HEK293 (cell line): ENCODE results near the gene MTURN.

Experiments used
- CTCF ChIA-PET: fragments of 350-600 bp; formaldehyde crosslinking; extraction: SDS; loops from one replicate; lab custom pipeline; 2021; ENCODE audit warnings: antibody characterized with exemption; lab: Yijun Ruan, JAX
- POLR2A ChIA-PET: fragments of 300-600 bp; formaldehyde crosslinking; extraction: SDS; loops from one replicate; lab custom pipeline; 2020; ENCODE audit warnings: antibody characterized with exemption, inconsistent platforms; lab: Yijun Ruan, JAX
- H3K27ac ChIP-seq: fragments of 200-500 bp; sonication (Bioruptor generic); 2 replicates; pipeline ENCODE4 v1.5.1; 2014; ENCODE audit warnings: low read depth, low read length, control low read depth, inconsistent platforms; ENCODE audit errors: extremely low read depth
- H3K36me3 ChIP-seq, 2 experiments: fragments of 200-500 bp in 1 of 2; sonication (Bioruptor generic) in 1 of 2; 1 replicate in 1 of 2; 2 replicates in 1 of 2; pipeline ENCODE4 v1.5.1; 2014 to 2017; ENCODE audit warnings: inconsistent platforms in 2 of 2, low read length in 2 of 2; ENCODE audit not compliant: control insufficient read depth in 2 of 2, insufficient read depth in 1 of 2
- H3K4me1 ChIP-seq: fragments of 200-500 bp; sonication (Bioruptor generic); 2 replicates; pipeline ENCODE4 v1.5.1; 2014; ENCODE audit warnings: mild to moderate bottlenecking, low read length, inconsistent platforms; ENCODE audit not compliant: control insufficient read depth, insufficient read depth
- H3K4me3 ChIP-seq: 2 replicates; pipeline ENCODE4 v1.5.1; 2011; ENCODE audit warnings: low read depth, mild to moderate bottlenecking, control low read depth, low read length, moderate library complexity
- H3K9me3 ChIP-seq: fragments of 200-500 bp; sonication (Bioruptor generic); 2 replicates; pipeline ENCODE4 v1.5.1; 2014; ENCODE audit warnings: low read depth, low read length, inconsistent platforms; ENCODE audit not compliant: control insufficient read depth, insufficient read depth
- BCL11B ChIP-seq: fragments of 450-650 bp; formaldehyde crosslinking; IDR thresholded peaks from 2 replicates; pipeline ENCODE4 v1.5.1; 2016; ENCODE audit warnings: low read depth, missing biosample characterization, missing genetic modification characterization
- GLI2 ChIP-seq: fragments of 450-650 bp; formaldehyde crosslinking; IDR thresholded peaks from 2 replicates; pipeline ENCODE4; 2017; ENCODE audit warnings: missing biosample characterization, missing genetic modification characterization, low read depth, borderline replicate concordance
- GLIS1 ChIP-seq: fragments of 450-650 bp; formaldehyde crosslinking; IDR thresholded peaks from 2 replicates; pipeline ENCODE4 v1.5.1; 2016; ENCODE audit warnings: missing biosample characterization, missing genetic modification characterization
- KLF16 ChIP-seq: fragments of 450-650 bp; formaldehyde crosslinking; IDR thresholded peaks from 2 replicates; pipeline ENCODE4 v1.5.1; 2017; ENCODE audit warnings: missing biosample characterization, missing genetic modification characterization
- TCF7L2 ChIP-seq: IDR thresholded peaks from 2 replicates; pipeline ENCODE4 v1.6.1; 2011; ENCODE audit warnings: low read depth, mild to moderate bottlenecking, inconsistent platforms, low read length, moderate library complexity, borderline replicate concordance
- ZBTB17 ChIP-seq: fragments of 450-650 bp; formaldehyde crosslinking; IDR thresholded peaks from 2 replicates; pipeline ENCODE4 v1.5.1; 2016; ENCODE audit warnings: missing biosample characterization, missing genetic modification characterization
- ZIC2 ChIP-seq: fragments of 450-650 bp; formaldehyde crosslinking; IDR thresholded peaks from 2 replicates; pipeline ENCODE4 v1.5.1; 2016; ENCODE audit warnings: missing biosample characterization, missing genetic modification characterization
- ZNF138 ChIP-seq: fragments of 450-650 bp; formaldehyde crosslinking; IDR thresholded peaks from 2 replicates; pipeline ENCODE4 v1.5.1; 2016; ENCODE audit warnings: missing biosample characterization, missing genetic modification characterization, borderline replicate concordance
- ZNF146 ChIP-seq: fragments of 450-650 bp; formaldehyde crosslinking; IDR thresholded peaks from 2 replicates; pipeline ENCODE4 v1.5.1; 2016; ENCODE audit warnings: missing biosample characterization, missing genetic modification characterization
- ZNF157 ChIP-seq: fragments of 450-650 bp; formaldehyde crosslinking; IDR thresholded peaks from 2 replicates; pipeline ENCODE4 v1.5.1; 2016; ENCODE audit warnings: missing biosample characterization, missing genetic modification characterization
- ZNF2 ChIP-seq: fragments of 450-650 bp; formaldehyde crosslinking; IDR thresholded peaks from 2 replicates; pipeline ENCODE4 v1.5.1; 2016; ENCODE audit warnings: missing biosample characterization, missing genetic modification characterization
- ZNF202 ChIP-seq: fragments of 450-650 bp; formaldehyde crosslinking; IDR thresholded peaks from 2 replicates; pipeline ENCODE4 v1.5.1; 2016; ENCODE audit warnings: missing biosample characterization, missing genetic modification characterization, borderline replicate concordance
- ZNF223 ChIP-seq: fragments of 450-650 bp; formaldehyde crosslinking; IDR thresholded peaks from 2 replicates; pipeline ENCODE4 v1.5.1; 2016; ENCODE audit warnings: missing biosample characterization, missing genetic modification characterization
- ZNF239 ChIP-seq: fragments of 450-650 bp; formaldehyde crosslinking; IDR thresholded peaks from 2 replicates; pipeline ENCODE4 v1.5.1; 2016; ENCODE audit warnings: missing biosample characterization, missing genetic modification characterization
- ZNF248 ChIP-seq: fragments of 450-650 bp; formaldehyde crosslinking; IDR thresholded peaks from 2 replicates; pipeline ENCODE4 v1.5.1; 2017; ENCODE audit warnings: missing biosample characterization, missing genetic modification characterization
- ZNF302 ChIP-seq: fragments of 450-650 bp; formaldehyde crosslinking; IDR thresholded peaks from 2 replicates; pipeline ENCODE4 v1.5.1; 2016; ENCODE audit warnings: missing biosample characterization, missing genetic modification characterization, low read depth
- ZNF335 ChIP-seq: fragments of 450-650 bp; formaldehyde crosslinking; conservative IDR thresholded peaks from 2 replicates; pipeline ENCODE4 v1.5.1; 2016; ENCODE audit warnings: missing biosample characterization, missing genetic modification characterization
- ZNF341 ChIP-seq: fragments of 450-650 bp; formaldehyde crosslinking; IDR thresholded peaks from 2 replicates; pipeline ENCODE4; 2016; ENCODE audit warnings: low read depth, missing biosample characterization, missing genetic modification characterization
- ZNF350 ChIP-seq: fragments of 450-650 bp; formaldehyde crosslinking; IDR thresholded peaks from 2 replicates; pipeline ENCODE4 v1.5.0; 2017; ENCODE audit warnings: missing biosample characterization, mild to moderate bottlenecking, missing genetic modification characterization
- ZNF391 ChIP-seq: fragments of 450-650 bp; formaldehyde crosslinking; IDR thresholded peaks from 2 replicates; pipeline ENCODE4 v1.5.1; 2016; ENCODE audit warnings: low read depth, missing biosample characterization, missing genetic modification characterization, borderline replicate concordance
- ZNF423 ChIP-seq: fragments of 450-650 bp; formaldehyde crosslinking; IDR thresholded peaks from 2 replicates; pipeline ENCODE4 v1.5.1; 2016; ENCODE audit warnings: missing biosample characterization, missing genetic modification characterization
- ZNF530 ChIP-seq: fragments of 450-650 bp; formaldehyde crosslinking; IDR thresholded peaks from 2 replicates; pipeline ENCODE4 v1.5.1; 2016; ENCODE audit warnings: low read depth, missing biosample characterization, missing genetic modification characterization
- ZNF558 ChIP-seq: fragments of 450-650 bp; formaldehyde crosslinking; IDR thresholded peaks from 2 replicates; pipeline ENCODE4 v1.5.1; 2016; ENCODE audit warnings: missing biosample characterization, missing genetic modification characterization
- ZNF621 ChIP-seq: fragments of 450-650 bp; formaldehyde crosslinking; IDR thresholded peaks from 2 replicates; pipeline ENCODE4 v1.5.1; 2017; ENCODE audit warnings: missing biosample characterization, missing genetic modification characterization
- ZNF792 ChIP-seq: fragments of 450-650 bp; formaldehyde crosslinking; IDR thresholded peaks from 2 replicates; pipeline ENCODE4 v1.5.1; 2016; ENCODE audit warnings: missing biosample characterization, missing genetic modification characterization
- ZSCAN23 ChIP-seq: fragments of 450-650 bp; formaldehyde crosslinking; IDR thresholded peaks from 2 replicates; pipeline ENCODE4 v1.5.1; 2016; ENCODE audit warnings: missing biosample characterization, missing genetic modification characterization
- TF ChIP-seq, protein P1 (sequence below): fragments of 450-650 bp; formaldehyde crosslinking; IDR thresholded peaks from 2 replicates; pipeline ENCODE4 v1.5.1; 2016; ENCODE audit warnings: missing biosample characterization, missing genetic modification characterization
- TF ChIP-seq, protein P2 (sequence below): fragments of 450-650 bp; formaldehyde crosslinking; IDR thresholded peaks from 2 replicates; pipeline ENCODE4 v1.5.1; 2017; ENCODE audit warnings: missing biosample characterization, missing genetic modification characterization

The MTURN gene

DNA sequence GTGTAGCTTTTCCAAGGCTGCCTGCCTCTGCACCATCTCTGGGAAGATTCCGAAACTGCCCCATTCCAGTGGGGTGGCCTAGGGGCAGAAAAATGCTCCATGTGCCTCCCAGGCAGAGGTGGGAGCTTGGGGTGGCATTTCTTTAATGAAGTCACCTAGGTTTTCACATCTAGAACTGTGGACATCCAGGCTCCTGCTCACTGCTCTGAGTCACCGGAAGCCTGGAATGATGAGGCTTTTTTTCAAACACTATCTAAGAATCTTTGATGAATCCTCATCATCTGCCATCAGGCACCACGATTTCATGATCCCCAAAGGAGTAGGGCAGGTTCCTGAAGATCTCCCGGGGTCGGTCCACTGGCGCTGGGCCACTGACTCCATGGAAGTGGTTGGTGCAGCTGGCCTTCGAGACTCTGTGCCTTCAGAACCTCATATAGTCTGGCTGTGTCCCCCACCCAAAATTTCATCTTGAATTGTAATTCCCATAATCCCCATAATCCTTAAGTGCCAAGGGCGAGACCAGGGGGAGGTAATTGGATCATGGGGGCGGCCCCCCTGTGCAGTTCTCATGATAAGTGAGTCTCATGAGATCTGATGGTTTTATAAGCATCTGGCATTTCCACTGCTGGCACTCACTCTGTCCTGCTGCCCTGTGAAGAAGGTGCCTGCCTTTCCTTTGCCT lies 37.1 kb downstream of the MTURN start:
- no peak for TF ChIP-seq KLF16
- TF ChIP-seq ZSCAN23, result no peak
- peak; percentile 50 for TF ChIP-seq GLIS1 (tag by site-specific recombination)
- no peak for TF ChIP-seq ZBTB17
- TF ChIP-seq, all 188 proteins: peak for 1

DNA sequence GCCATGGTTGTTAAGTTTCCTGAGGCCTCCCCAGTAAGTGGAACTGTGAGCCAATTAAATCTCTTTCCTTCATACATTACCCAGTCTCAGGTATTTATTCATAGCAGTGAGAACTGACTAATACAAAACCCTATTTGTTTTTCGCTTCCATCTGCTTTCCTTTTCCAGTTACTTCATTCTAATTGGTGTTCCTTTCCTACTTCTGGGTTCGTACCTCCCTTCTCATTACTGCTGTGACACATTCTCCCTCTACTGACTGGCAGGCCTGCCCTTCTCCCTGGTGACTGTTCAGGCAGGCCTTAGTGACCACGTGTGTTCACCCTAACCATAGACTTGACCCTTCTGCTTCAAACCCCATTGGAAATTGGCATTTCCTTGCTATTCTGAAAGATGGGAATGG lies 37.7 kb downstream of the MTURN start:
- no peak for TF ChIP-seq BCL11B
- TF ChIP-seq, all 188 proteins: peak for 0
- Histone ChIP-seq H3K9me3 (no peaks in the 10 kb centered on the region), H3K36me3 (no peaks in the 10 kb centered on the region), H3K4me1 (peaks cover 10% of the 10 kb centered on the region), H3K27ac (peak overlapping the region; percentile 41; the same call in 1 of the 2 replicates), H3K4me3 (no peak overlapping the region)
- POLR2A ChIA-PET, result interaction anchor here (1.1 kb wide), 1 partner anchor 11 kb away, joined by 4 read pairs; no protein-coding TSS in a partner anchor
- CTCF ChIA-PET, result interaction anchor here (0.6 to 2.0 kb wide), 4 partner anchors 8 to 421 kb away, joined by 3 to 6 read pairs (median 4); no protein-coding TSS in a partner anchor

More for the DNA sequence above, 37.1 kb downstream of the MTURN start:
- Histone ChIP-seq H3K27ac (no peak overlapping the region; the same call in 1 of the 2 replicates), H3K36me3 (no peaks in the 10 kb centered on the region), H3K9me3 (no peaks in the 10 kb centered on the region), H3K4me1 (peaks cover 10% of the 10 kb centered on the region), H3K4me3 (no peak overlapping the region)
- POLR2A ChIA-PET, result no interaction called here
- CTCF ChIA-PET, result interaction anchor here (0.7 to 0.9 kb wide), 2 partner anchors 11 to 103 kb away, joined by 3 read pairs; no protein-coding TSS in a partner anchor

DNA sequence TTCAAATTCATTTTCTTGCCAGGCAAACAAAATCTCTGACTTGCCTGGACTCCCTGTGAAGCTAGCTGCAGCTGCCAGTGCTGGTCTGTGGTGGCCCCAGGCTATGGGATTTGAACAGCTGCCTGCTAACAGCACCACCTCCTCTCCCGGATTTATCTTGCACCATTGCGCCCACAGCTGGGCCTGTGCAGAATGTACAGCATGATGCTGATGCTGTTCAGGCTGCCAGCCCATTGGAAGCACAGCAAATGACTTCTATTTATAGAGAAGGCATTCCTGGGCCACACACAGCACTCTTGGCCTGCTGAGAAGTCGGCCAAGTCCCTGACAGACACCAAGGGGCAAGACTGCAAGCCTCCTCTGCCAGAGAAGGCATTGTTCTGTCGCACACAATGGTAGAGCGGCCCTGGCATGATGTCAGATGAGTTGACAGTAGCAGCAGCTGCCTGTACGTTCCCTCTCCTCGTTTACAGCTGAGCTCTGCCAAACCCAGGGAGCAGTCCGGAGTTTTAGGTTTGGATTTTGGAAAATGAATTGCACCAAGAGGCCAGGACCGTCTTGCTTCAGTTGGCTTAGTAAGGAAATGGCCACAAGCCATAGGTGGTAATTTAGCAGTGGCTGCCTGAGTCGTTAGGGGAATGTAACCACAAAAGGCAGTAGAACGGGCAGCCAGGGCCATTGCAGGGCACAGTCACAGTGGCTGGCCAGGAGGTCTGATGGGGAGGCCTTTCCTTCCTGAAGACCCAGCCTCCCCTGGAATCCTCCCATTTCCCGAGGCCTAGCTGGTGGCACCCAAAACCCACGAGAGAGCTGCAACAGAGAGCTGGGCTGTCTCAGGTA lies 38.5 kb downstream of the MTURN start:
- Histone ChIP-seq H3K27ac (no peak overlapping the region), H3K4me3 (no peak overlapping the region), H3K36me3 (no peaks in the 10 kb centered on the region), H3K9me3 (no peaks in the 10 kb centered on the region), H3K4me1 (peaks cover 10% of the 10 kb centered on the region)
- POLR2A ChIA-PET, result interaction anchor here (1.1 kb wide), 1 partner anchor 10 kb away, joined by 4 read pairs; no protein-coding TSS in a partner anchor
- CTCF ChIA-PET, result interaction anchor here (0.5 to 2.0 kb wide), 9 partner anchors 9 to 421 kb away, joined by 3 to 7 read pairs (median 3); no protein-coding TSS in a partner anchor
- no peak for TF ChIP-seq ZNF391 (tag by site-specific recombination)
- TF ChIP-seq ZNF239 (tag by site-specific recombination), result no peak
- TF ChIP-seq GLI2 (tag by site-specific recombination), result no peak
- no peak for TF ChIP-seq ZNF248 (tag by site-specific recombination)
- TF ChIP-seq ZNF558 (tag by site-specific recombination), result no peak
- TF ChIP-seq ZNF302 (tag by site-specific recombination), result no peak
- no peak for TF ChIP-seq ZNF138 (tag by site-specific recombination)
- TF ChIP-seq ZBTB17, result peak; percentile 52
- no peak for TF ChIP-seq ZNF223 (tag by site-specific recombination)
- no peak for TF ChIP-seq ZNF350
- TF ChIP-seq TCF7L2, result no peak
- TF ChIP-seq ZNF792 (tag by site-specific recombination), result no peak
- no peak for TF ChIP-seq ZNF157
- no peak for TF ChIP-seq ZNF2 (tag by site-specific recombination)
- TF ChIP-seq, protein P1, sequence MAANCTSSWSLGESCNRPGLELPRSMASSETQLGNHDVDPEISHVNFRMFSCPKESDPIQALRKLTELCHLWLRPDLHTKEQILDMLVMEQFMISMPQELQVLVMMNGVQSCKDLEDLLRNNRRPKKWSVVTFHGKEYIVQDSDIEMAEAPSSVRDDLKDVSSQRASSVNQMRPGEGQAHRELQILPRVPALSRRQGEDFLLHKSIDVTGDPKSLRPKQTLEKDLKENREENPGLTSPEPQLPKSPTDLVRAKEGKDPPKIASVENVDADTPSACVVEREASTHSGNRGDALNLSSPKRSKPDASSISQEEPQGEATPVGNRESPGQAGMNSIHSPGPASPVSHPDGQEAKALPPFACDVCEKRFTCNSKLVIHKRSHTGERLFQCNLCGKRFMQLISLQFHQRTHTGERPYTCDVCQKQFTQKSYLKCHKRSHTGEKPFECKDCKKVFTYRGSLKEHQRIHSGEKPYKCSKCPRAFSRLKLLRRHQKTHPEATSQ (tag by site-specific recombination), result no peak
- TF ChIP-seq, protein P2, sequence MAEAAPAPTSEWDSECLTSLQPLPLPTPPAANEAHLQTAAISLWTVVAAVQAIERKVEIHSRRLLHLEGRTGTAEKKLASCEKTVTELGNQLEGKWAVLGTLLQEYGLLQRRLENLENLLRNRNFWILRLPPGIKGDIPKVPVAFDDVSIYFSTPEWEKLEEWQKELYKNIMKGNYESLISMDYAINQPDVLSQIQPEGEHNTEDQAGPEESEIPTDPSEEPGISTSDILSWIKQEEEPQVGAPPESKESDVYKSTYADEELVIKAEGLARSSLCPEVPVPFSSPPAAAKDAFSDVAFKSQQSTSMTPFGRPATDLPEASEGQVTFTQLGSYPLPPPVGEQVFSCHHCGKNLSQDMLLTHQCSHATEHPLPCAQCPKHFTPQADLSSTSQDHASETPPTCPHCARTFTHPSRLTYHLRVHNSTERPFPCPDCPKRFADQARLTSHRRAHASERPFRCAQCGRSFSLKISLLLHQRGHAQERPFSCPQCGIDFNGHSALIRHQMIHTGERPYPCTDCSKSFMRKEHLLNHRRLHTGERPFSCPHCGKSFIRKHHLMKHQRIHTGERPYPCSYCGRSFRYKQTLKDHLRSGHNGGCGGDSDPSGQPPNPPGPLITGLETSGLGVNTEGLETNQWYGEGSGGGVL (tag by site-specific recombination), result no peak
- TF ChIP-seq ZNF341, result 0 out of 2 replicates have a peak, but pooled peaks have one; percentile 14
- peak; percentile 41 for TF ChIP-seq ZIC2 (tag by site-specific recombination)
- no peak for TF ChIP-seq ZNF202 (tag by site-specific recombination)
- no peak for TF ChIP-seq ZNF423 (tag by site-specific recombination)
- TF ChIP-seq ZNF530 (tag by site-specific recombination), result no peak
- no peak for TF ChIP-seq ZNF621 (tag by site-specific recombination)
- no peak for TF ChIP-seq ZNF146 (tag by site-specific recombination)
- TF ChIP-seq ZNF335 (tag by site-specific recombination), result peak; percentile 51
